HEK293T (cell line): ENCODE measurements around the gene IRAK2.
"Not testable (repeated sequence)": the region's sequence is repeated elsewhere in the genome, so short reads cannot be mapped to it uniquely, and the experiment has no call there.

Experiments
- CTCF ChIA-PET: fragments of 350-600 bp; formaldehyde crosslinking; extraction: SDS; loops from one replicate; lab custom pipeline; 2021; ENCODE audit warnings: antibody characterized with exemption, inconsistent platforms; lab: Yijun Ruan, JAX
- POLR2A ChIA-PET: fragments of 350-600 bp; formaldehyde crosslinking; extraction: SDS; loops from one replicate; lab custom pipeline; 2020; ENCODE audit warnings: antibody characterized with exemption, inconsistent platforms; lab: Yijun Ruan, JAX
- DNase-seq: peaks from one replicate; pipeline ENCODE4 v3.0.0; 2012; ENCODE audit warnings: mixed read lengths; ENCODE audit errors: extremely low spot score
- ARNT ChIP-seq: fragments of 450-650 bp; IDR thresholded peaks from 2 replicates; pipeline ENCODE4 v1.6.1; 2017; ENCODE audit warnings: mild to moderate bottlenecking
- BHLHE40 ChIP-seq: fragments of 450-650 bp; IDR thresholded peaks from 2 replicates; pipeline ENCODE4 v1.6.1; 2016; ENCODE audit warnings: mild to moderate bottlenecking, moderate library complexity, borderline replicate concordance
- CTBP1 ChIP-seq: fragments of 450-650 bp; IDR thresholded peaks from 2 replicates; pipeline ENCODE4 v1.6.1; 2016; ENCODE audit warnings: borderline replicate concordance
- ELF4 ChIP-seq: fragments of 450-650 bp; IDR thresholded peaks from 2 replicates; pipeline ENCODE4 v1.6.1; 2017; ENCODE audit warnings: antibody characterized with exemption
- FOXA1 ChIP-seq: fragments of 450-650 bp; IDR thresholded peaks from 2 replicates; pipeline ENCODE4 v1.6.1; 2016; ENCODE audit warnings: mild to moderate bottlenecking
- FOXK2 ChIP-seq: fragments of 450-650 bp; IDR thresholded peaks from 2 replicates; pipeline ENCODE4 v1.6.1; 2016; ENCODE audit warnings: mild to moderate bottlenecking
- FOXM1 ChIP-seq: fragments of 450-650 bp; IDR thresholded peaks from 2 replicates; pipeline ENCODE4 v1.6.1; 2017; ENCODE audit warnings: mild to moderate bottlenecking, borderline replicate concordance
- HDGF ChIP-seq: fragments of 450-650 bp; IDR thresholded peaks from 2 replicates; pipeline ENCODE4 v1.6.1; 2017; ENCODE audit warnings: antibody characterized with exemption, borderline replicate concordance
- L3MBTL2 ChIP-seq: fragments of 450-650 bp; conservative IDR thresholded peaks from 2 replicates; pipeline ENCODE4 v1.6.1; 2016; ENCODE audit warnings: mild to moderate bottlenecking
- LEF1 ChIP-seq: fragments of 450-650 bp; IDR thresholded peaks from 2 replicates; pipeline ENCODE4 v1.6.1; 2017; ENCODE audit warnings: mild to moderate bottlenecking, borderline replicate concordance
- NFRKB ChIP-seq: fragments of 450-650 bp; IDR thresholded peaks from 2 replicates; pipeline ENCODE4 v1.6.1; 2016; ENCODE audit warnings: mild to moderate bottlenecking, moderate library complexity
- PKNOX1 ChIP-seq: fragments of 450-650 bp; IDR thresholded peaks from 2 replicates; pipeline ENCODE4 v1.6.1; 2016
- SP1 ChIP-seq: fragments of 450-650 bp; IDR thresholded peaks from 2 replicates; pipeline ENCODE4 v1.6.1; 2017
- SUZ12 ChIP-seq: fragments of 450-650 bp; IDR thresholded peaks from 2 replicates; pipeline ENCODE4 v1.6.1; 2016; ENCODE audit warnings: mild to moderate bottlenecking
- TARDBP ChIP-seq: fragments of 450-650 bp; IDR thresholded peaks from 2 replicates; pipeline ENCODE4 v1.6.1; 2016
- ZNF384 ChIP-seq: fragments of 450-650 bp; IDR thresholded peaks from 2 replicates; pipeline ENCODE4 v1.6.1; 2016

IRAK2 gene

GRCh38 chr3:10268116-10268515 is 103.4 kb downstream of the IRAK2 start:
- ChIA-PET CTCF (no interaction called here), POLR2A (no interaction called here)
- no peak for TF ChIP-seq FOXM1
- TF ChIP-seq NFRKB, result no peak
- no peak for TF ChIP-seq BHLHE40
- TF ChIP-seq LEF1, result no peak
- TF ChIP-seq TARDBP, result no peak
- TF ChIP-seq ARNT, result no peak
- no peak for TF ChIP-seq SUZ12
- no peak for TF ChIP-seq HDGF
- no peak for TF ChIP-seq FOXA1
- TF ChIP-seq ZNF384, result no peak
- no peak for TF ChIP-seq ELF4
- TF ChIP-seq FOXK2, result no peak
- TF ChIP-seq CTBP1, result no peak
- TF ChIP-seq SP1, result no peak
- TF ChIP-seq L3MBTL2, result no peak
- DNase-seq, result no peak

- TF ChIP-seq SP1 (no peak), L3MBTL2 (no peak), BHLHE40 (no peak), FOXM1 (no peak), SUZ12 (no peak), FOXK2 (no peak), ELF4 (no peak), ZNF384 (no peak), FOXA1 (no peak), PKNOX1 (no peak), CTBP1 (no peak), NFRKB (no peak), LEF1 (no peak), HDGF (no peak)
- CTCF ChIA-PET, result no interaction called here
- DNase-seq, result no peak
- POLR2A ChIA-PET, result no interaction called here
Measured at GRCh38 chr3:10268930-10269329, 104.2 kb downstream of the IRAK2 start.

- DNase-seq, result no peak
- ChIA-PET CTCF (no interaction called here), POLR2A (interaction anchor here (1.1 kb wide), 1 partner anchor 21 kb away, joined by 3 read pairs; no protein-coding TSS in a partner anchor)
- TF ChIP-seq SP1 (no peak), FOXA1 (no peak), ARNT (no peak), LEF1 (no peak), ZNF384 (no peak), HDGF (no peak), NFRKB (no peak), ELF4 (no peak), FOXM1 (no peak), CTBP1 (no peak), L3MBTL2 (no peak)
Measured at GRCh38 chr3:10269443-10269842, 104.7 kb downstream of the IRAK2 start.

GRCh38 chr3:10272476-10272875 is 107.8 kb downstream of the IRAK2 start:
- CTCF ChIA-PET, DNase-seq, POLR2A ChIA-PET: not testable (repeated sequence)

GRCh38 chr3:10272977-10273376 is 108.3 kb downstream of the IRAK2 start:
- POLR2A ChIA-PET, result no interaction called here
- TF ChIP-seq HDGF, result no peak
- TF ChIP-seq LEF1, result no peak
- TF ChIP-seq CTBP1, result no peak
- TF ChIP-seq ZNF384, result no peak
- no peak for TF ChIP-seq FOXA1
- TF ChIP-seq L3MBTL2, result no peak
- TF ChIP-seq SUZ12, result no peak
- no peak for TF ChIP-seq BHLHE40
- TF ChIP-seq SP1, result no peak
- no peak for TF ChIP-seq PKNOX1
- no peak for TF ChIP-seq ELF4
- no peak for TF ChIP-seq ARNT
- no peak for TF ChIP-seq FOXK2
- no peak for TF ChIP-seq TARDBP
- no peak for TF ChIP-seq NFRKB
- TF ChIP-seq FOXM1, result no peak
- DNase-seq, result no peak
- CTCF ChIA-PET, result no interaction called here

- DNase-seq, result no peak
- TF ChIP-seq TARDBP, result no peak
- no peak for TF ChIP-seq ELF4
- no peak for TF ChIP-seq L3MBTL2
- no peak for TF ChIP-seq SP1
- TF ChIP-seq CTBP1, result no peak
- no peak for TF ChIP-seq ZNF384
- no peak for TF ChIP-seq FOXM1
- no peak for TF ChIP-seq FOXA1
- no peak for TF ChIP-seq ARNT
- TF ChIP-seq NFRKB, result no peak
- TF ChIP-seq PKNOX1, result no peak
- TF ChIP-seq FOXK2, result no peak
- no peak for TF ChIP-seq HDGF
- no peak for TF ChIP-seq LEF1
- TF ChIP-seq BHLHE40, result no peak
- TF ChIP-seq SUZ12, result no peak
- ChIA-PET CTCF (no interaction called here), POLR2A (no interaction called here)
Measured at GRCh38 chr3:10273702-10274305, 109.1 kb downstream of the IRAK2 start.
